ENCODE measurements around the gene FRS3. TPM values are rescaled to one million over a fixed set of nuclear protein-coding genes. Genes with fewer than 3 reads are reported as not detected.
A peak's percentile ranks its signal among the peaks of the same experiment; 100 is the strongest.

The FRS3 gene
- total RNA-seq, 2 experiments from 2014 or later: 5.6 to 8.7 TPM

- ChIA-PET POLR2A (interaction anchor here (0.7 to 8.3 kb wide), 4 partner anchors 9 to 285 kb away, joined by 3 to 118 read pairs (median 18); no protein-coding TSS in a partner anchor), CTCF (ENCODE audit: unreplicated experiment) (interaction anchor here (3.0 kb wide), 1 partner anchor 26 kb away, joined by 41 read pairs; no protein-coding TSS in a partner anchor)
- Histone ChIP-seq H3K4me2 (ENCODE audit: low read length) (peak overlapping the region; percentile 97), H3K36me3 (ENCODE audit: insufficient read depth, low read length) (no peaks in the 10 kb centered on the region), H3K79me2 (ENCODE audit: insufficient read depth, low read depth, low read length) (peaks cover 60% of the 10 kb centered on the region), H3K4me3 (ENCODE audit: low read depth, low read length, poor library complexity, severe bottlenecking) (peak overlapping the region; percentile 91), H2AFZ (ENCODE audit: low read length) (no peak overlapping the region), H3K4me1 (ENCODE audit: insufficient read depth, low read length, poor library complexity, severe bottlenecking) (peaks cover 76% of the 10 kb centered on the region), H3K9me3 (ENCODE audit: low read length) (no peaks in the 10 kb centered on the region), H3K27ac (ENCODE audit: low read depth, low read length, poor library complexity, severe bottlenecking) (peak overlapping the region; percentile 94), H4K20me1 (ENCODE audit: insufficient read depth, low read length) (peaks cover 4% of the 10 kb centered on the region; the same call in 1 of the 2 replicates), H3K9me2 (ENCODE audit: insufficient read depth, low read length) (no peaks in the 10 kb centered on the region)
- TF ChIP-seq CTCF (conservative IDR thresholded peaks at IDR 0.05; ENCODE audit: low read length) (no peak), EZH2phosphoT487 (IDR thresholded peaks at IDR 0.05; ENCODE audit: borderline replicate concordance, low read depth, low read length) (no peak)
- no TSS peak for BruUV-seq (replicated peaks)
- DNase-seq (ENCODE audit: low spot score): no peak
- intact Hi-C loops (cut with micrococcal nuclease; ENCODE audit: unreplicated experiment): loop anchor here (2.0 to 5.0 kb wide), 4 partner anchors 35 to 720 kb away; partner anchors contain the start of genes FOXP4, NFYA, OARD1 and TRERF1
Measured at GRCh38 chr6:41732149-41732548, 47.6 kb downstream of the FRS3 start.

GRCh38 chr6:41731561-41732086, 48.1 kb downstream of the FRS3 start:
- TF ChIP-seq EZH2phosphoT487 (IDR thresholded peaks at IDR 0.05; ENCODE audit: borderline replicate concordance, low read depth, low read length) (no peak), CTCF (conservative IDR thresholded peaks at IDR 0.05; ENCODE audit: low read length) (no peak)
- peak overlapping the region; percentile 97 for H3K4me2 ChIP-seq (ENCODE audit: low read length)

More at GRCh38 chr6:41731561-41732086, 48.1 kb downstream of the FRS3 start:
- H2AFZ ChIP-seq (ENCODE audit: low read length): no peak overlapping the region
- ChIA-PET CTCF (ENCODE audit: unreplicated experiment) (interaction anchor here (0.8 kb wide), 1 partner anchor 14 kb away, joined by 3 read pairs; no protein-coding TSS in a partner anchor), POLR2A (interaction anchor here (0.6 to 8.3 kb wide), 5 partner anchors 12 to 315 kb away, joined by 3 to 118 read pairs (median 5); no protein-coding TSS in a partner anchor)
- H3K4me3 ChIP-seq (ENCODE audit: low read depth, low read length, poor library complexity, severe bottlenecking): peak overlapping the region; percentile 91
- H3K36me3 ChIP-seq (ENCODE audit: insufficient read depth, low read length): no peaks in the 10 kb centered on the region
- peaks cover 82% of the 10 kb centered on the region for H3K4me1 ChIP-seq (ENCODE audit: insufficient read depth, low read length, poor library complexity, severe bottlenecking)
- intact Hi-C loops (cut with micrococcal nuclease; ENCODE audit: unreplicated experiment): loop anchor here (1.0 to 5.0 kb wide), 5 partner anchors 8 to 721 kb away; partner anchors contain the start of genes FOXP4, NFYA, OARD1 and TRERF1
- peak overlapping the region; percentile 94 for H3K27ac ChIP-seq (ENCODE audit: low read depth, low read length, poor library complexity, severe bottlenecking)
- H3K79me2 ChIP-seq (ENCODE audit: insufficient read depth, low read depth, low read length): peaks cover 63% of the 10 kb centered on the region
- no peaks in the 10 kb centered on the region for H3K9me3 ChIP-seq (ENCODE audit: low read length)
- DNase-seq (ENCODE audit: low spot score): no peak
- peaks cover 4% of the 10 kb centered on the region; the same call in 1 of the 2 replicates for H4K20me1 ChIP-seq (ENCODE audit: insufficient read depth, low read length)
- H3K9me2 ChIP-seq (ENCODE audit: insufficient read depth, low read length): no peaks in the 10 kb centered on the region
- BruUV-seq (replicated peaks): no TSS peak
